Measurements from ENCODE around the gene SMU1.

DNA sequence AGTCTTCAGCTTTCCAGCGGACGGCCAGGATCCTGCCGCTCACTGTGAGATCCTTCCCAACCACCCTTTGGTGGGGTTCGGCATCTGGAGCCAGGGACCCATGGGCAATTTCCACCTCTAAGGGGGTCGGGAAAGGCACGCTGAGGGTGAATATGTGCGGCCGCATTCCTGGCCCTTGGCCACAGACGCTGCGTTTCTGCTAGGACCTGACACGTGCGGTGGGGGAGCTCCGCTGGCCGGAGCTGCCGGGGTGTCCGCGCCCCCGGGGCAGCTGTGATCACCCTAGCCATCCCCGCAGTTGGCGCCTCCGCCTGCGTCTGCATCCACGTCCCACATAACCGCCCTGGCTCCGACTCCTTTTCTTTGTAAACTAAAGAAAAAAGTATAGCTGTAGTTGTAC, 56.7 kb downstream of the SMU1 start:
- TF ChIP-seq, protein P1, sequence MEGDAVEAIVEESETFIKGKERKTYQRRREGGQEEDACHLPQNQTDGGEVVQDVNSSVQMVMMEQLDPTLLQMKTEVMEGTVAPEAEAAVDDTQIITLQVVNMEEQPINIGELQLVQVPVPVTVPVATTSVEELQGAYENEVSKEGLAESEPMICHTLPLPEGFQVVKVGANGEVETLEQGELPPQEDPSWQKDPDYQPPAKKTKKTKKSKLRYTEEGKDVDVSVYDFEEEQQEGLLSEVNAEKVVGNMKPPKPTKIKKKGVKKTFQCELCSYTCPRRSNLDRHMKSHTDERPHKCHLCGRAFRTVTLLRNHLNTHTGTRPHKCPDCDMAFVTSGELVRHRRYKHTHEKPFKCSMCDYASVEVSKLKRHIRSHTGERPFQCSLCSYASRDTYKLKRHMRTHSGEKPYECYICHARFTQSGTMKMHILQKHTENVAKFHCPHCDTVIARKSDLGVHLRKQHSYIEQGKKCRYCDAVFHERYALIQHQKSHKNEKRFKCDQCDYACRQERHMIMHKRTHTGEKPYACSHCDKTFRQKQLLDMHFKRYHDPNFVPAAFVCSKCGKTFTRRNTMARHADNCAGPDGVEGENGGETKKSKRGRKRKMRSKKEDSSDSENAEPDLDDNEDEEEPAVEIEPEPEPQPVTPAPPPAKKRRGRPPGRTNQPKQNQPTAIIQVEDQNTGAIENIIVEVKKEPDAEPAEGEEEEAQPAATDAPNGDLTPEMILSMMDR (conservative IDR thresholded peaks at IDR 0.05; ENCODE audit: low read length), result no peak
- TF ChIP-seq EZH2phosphoT487 (IDR thresholded peaks at IDR 0.05; ENCODE audit: borderline replicate concordance, low read depth, low read length), result no peak

Measured in OCI-LY7 (cell line).